ENCODE data around the gene CMSS1.

DNA sequence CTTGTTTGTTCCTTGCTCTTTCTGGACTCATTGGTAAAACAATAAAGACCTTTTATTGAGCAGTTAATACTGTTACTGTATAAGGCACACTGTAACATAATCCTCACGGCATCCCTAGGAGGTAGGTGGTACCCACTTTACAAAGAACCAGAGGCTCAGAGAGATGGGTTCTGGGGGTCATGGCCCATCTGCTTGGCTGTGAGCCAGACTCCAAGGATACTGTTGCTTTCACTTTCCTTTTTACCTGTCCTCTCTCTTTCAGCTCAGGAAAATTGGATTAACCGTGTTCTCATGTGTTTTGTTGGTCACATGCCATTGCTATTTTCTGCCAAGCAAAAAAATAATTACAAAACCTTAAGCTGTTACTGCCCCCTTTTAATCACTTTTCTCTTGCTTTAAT is 331.5 kb downstream of the CMSS1 start:
- no peak for TF ChIP-seq JUNB (IDR thresholded peaks at IDR 0.05)
- TF ChIP-seq, protein P1, sequence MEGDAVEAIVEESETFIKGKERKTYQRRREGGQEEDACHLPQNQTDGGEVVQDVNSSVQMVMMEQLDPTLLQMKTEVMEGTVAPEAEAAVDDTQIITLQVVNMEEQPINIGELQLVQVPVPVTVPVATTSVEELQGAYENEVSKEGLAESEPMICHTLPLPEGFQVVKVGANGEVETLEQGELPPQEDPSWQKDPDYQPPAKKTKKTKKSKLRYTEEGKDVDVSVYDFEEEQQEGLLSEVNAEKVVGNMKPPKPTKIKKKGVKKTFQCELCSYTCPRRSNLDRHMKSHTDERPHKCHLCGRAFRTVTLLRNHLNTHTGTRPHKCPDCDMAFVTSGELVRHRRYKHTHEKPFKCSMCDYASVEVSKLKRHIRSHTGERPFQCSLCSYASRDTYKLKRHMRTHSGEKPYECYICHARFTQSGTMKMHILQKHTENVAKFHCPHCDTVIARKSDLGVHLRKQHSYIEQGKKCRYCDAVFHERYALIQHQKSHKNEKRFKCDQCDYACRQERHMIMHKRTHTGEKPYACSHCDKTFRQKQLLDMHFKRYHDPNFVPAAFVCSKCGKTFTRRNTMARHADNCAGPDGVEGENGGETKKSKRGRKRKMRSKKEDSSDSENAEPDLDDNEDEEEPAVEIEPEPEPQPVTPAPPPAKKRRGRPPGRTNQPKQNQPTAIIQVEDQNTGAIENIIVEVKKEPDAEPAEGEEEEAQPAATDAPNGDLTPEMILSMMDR (IDR thresholded peaks at IDR 0.05): no peak
- TF ChIP-seq POLR2A (IDR thresholded peaks at IDR 0.05; ENCODE audit: low read length): no peak
- no peak for TF ChIP-seq ZFP36 (IDR thresholded peaks at IDR 0.05; ENCODE audit: borderline replicate concordance, partially characterized antibody)
- TF ChIP-seq, protein P2, sequence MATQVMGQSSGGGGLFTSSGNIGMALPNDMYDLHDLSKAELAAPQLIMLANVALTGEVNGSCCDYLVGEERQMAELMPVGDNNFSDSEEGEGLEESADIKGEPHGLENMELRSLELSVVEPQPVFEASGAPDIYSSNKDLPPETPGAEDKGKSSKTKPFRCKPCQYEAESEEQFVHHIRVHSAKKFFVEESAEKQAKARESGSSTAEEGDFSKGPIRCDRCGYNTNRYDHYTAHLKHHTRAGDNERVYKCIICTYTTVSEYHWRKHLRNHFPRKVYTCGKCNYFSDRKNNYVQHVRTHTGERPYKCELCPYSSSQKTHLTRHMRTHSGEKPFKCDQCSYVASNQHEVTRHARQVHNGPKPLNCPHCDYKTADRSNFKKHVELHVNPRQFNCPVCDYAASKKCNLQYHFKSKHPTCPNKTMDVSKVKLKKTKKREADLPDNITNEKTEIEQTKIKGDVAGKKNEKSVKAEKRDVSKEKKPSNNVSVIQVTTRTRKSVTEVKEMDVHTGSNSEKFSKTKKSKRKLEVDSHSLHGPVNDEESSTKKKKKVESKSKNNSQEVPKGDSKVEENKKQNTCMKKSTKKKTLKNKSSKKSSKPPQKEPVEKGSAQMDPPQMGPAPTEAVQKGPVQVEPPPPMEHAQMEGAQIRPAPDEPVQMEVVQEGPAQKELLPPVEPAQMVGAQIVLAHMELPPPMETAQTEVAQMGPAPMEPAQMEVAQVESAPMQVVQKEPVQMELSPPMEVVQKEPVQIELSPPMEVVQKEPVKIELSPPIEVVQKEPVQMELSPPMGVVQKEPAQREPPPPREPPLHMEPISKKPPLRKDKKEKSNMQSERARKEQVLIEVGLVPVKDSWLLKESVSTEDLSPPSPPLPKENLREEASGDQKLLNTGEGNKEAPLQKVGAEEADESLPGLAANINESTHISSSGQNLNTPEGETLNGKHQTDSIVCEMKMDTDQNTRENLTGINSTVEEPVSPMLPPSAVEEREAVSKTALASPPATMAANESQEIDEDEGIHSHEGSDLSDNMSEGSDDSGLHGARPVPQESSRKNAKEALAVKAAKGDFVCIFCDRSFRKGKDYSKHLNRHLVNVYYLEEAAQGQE (IDR thresholded peaks at IDR 0.05): no peak
- no peak for TF ChIP-seq MAZ (IDR thresholded peaks at IDR 0.05; ENCODE audit: borderline replicate concordance, low read depth, low read length)
- no peak for TF ChIP-seq KDM1A (IDR thresholded peaks at IDR 0.05; ENCODE audit: low read depth)
- TF ChIP-seq NFE2L2 (conservative IDR thresholded peaks at IDR 0.05; ENCODE audit: low read length): no peak
- TF ChIP-seq, protein P3, sequence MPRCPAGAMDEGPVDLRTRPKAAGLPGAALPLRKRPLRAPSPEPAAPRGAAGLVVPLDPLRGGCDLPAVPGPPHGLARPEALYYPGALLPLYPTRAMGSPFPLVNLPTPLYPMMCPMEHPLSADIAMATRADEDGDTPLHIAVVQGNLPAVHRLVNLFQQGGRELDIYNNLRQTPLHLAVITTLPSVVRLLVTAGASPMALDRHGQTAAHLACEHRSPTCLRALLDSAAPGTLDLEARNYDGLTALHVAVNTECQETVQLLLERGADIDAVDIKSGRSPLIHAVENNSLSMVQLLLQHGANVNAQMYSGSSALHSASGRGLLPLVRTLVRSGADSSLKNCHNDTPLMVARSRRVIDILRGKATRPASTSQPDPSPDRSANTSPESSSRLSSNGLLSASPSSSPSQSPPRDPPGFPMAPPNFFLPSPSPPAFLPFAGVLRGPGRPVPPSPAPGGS (IDR thresholded peaks at IDR 0.05): no peak
- TF ChIP-seq SMC3 (IDR thresholded peaks at IDR 0.05): no peak
- TF ChIP-seq MYC (IDR thresholded peaks at IDR 0.05; ENCODE audit: borderline replicate concordance, low read length): no peak
- TF ChIP-seq, protein P4, sequence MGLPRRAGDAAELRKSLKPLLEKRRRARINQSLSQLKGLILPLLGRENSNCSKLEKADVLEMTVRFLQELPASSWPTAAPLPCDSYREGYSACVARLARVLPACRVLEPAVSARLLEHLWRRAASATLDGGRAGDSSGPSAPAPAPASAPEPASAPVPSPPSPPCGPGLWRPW (IDR thresholded peaks at IDR 0.05): no peak
- TF ChIP-seq CHD2 (IDR thresholded peaks at IDR 0.05; ENCODE audit: low read length, partially characterized antibody): no peak
- no peak for TF ChIP-seq EP300 (IDR thresholded peaks at IDR 0.05)

Data from A549 (cell line).